GM23338 (cell line): Measurements from ENCODE around the gene ITPR3. TPM values are rescaled to one million over a fixed set of nuclear protein-coding genes. Genes with fewer than 3 reads are reported as not detected.

Experiments used
- ATAC-seq: fragments of 200-7000 bp; cut with Tn5 transposase; 3 replicates; pipeline ENCODE4 v1.9.1; 2020
- DNase-seq: peaks from one replicate; pipeline ENCODE4 v3.0.0-alpha.2; 2015; ENCODE audit warnings: low spot score
- H2AFZ ChIP-seq: fragments of 200-600 bp; sonication (generic); 2 replicates; pipeline ENCODE4 v1.8.0; 2016; ENCODE audit warnings: antibody characterized with exemption, mild to moderate bottlenecking, moderate library complexity
- H3F3A ChIP-seq: fragments of 200-600 bp; sonication (generic); replicated peaks from 2 replicates; pipeline ENCODE4 v1.8.0; 2017; ENCODE audit warnings: antibody characterized with exemption, mixed run types, low read depth
- H3K27ac ChIP-seq: fragments of 200-600 bp; sonication (generic); 2 replicates; pipeline ENCODE4 v1.6.1; 2016; ENCODE audit warnings: low read depth
- H3K27me3 ChIP-seq: fragments of 200-600 bp; sonication (generic); 2 replicates; pipeline ENCODE4 v1.8.0; 2016; ENCODE audit warnings: mild to moderate bottlenecking, mixed run types, moderate library complexity; ENCODE audit not compliant: insufficient read depth
- H3K36me3 ChIP-seq: fragments of 200-600 bp; sonication (generic); 2 replicates; pipeline ENCODE4 v1.8.0; 2016; ENCODE audit warnings: mild to moderate bottlenecking; ENCODE audit not compliant: insufficient read depth
- H3K4me1 ChIP-seq: fragments of 200-600 bp; sonication (generic); 2 replicates; pipeline ENCODE4 v1.8.0; 2016; ENCODE audit warnings: mild to moderate bottlenecking, moderate library complexity; ENCODE audit not compliant: insufficient read depth
- H3K4me2 ChIP-seq: fragments of 200-600 bp; sonication (generic); 2 replicates; pipeline ENCODE4 v1.7.1; 2017; ENCODE audit warnings: mixed run types
- H3K4me3 ChIP-seq: fragments of 200-600 bp; sonication (generic); 2 replicates; pipeline ENCODE4 v1.6.1; 2016; ENCODE audit warnings: mixed run types
- H3K79me2 ChIP-seq: fragments of 200-600 bp; sonication (generic); replicated peaks from 2 replicates; pipeline ENCODE4 v1.8.0; 2017; ENCODE audit warnings: mild to moderate bottlenecking; ENCODE audit not compliant: insufficient read depth
- H3K9me2 ChIP-seq: fragments of 200-600 bp; sonication (generic); 2 replicates; pipeline ENCODE4 v1.8.0; 2017; ENCODE audit not compliant: insufficient read depth
- H4K20me1 ChIP-seq: fragments of 200-600 bp; sonication (generic); replicated peaks from 2 replicates; pipeline ENCODE4 v1.8.0; 2017; ENCODE audit warnings: mild to moderate bottlenecking; ENCODE audit not compliant: insufficient read depth
- H3K27ac Mint-ChIP-seq: 2 replicates; pipeline ENCODE4 v1.8.0; 2020; ENCODE audit warnings: inconsistent platforms, mild to moderate bottlenecking, moderate library complexity, mixed read lengths
- H3K27me3 Mint-ChIP-seq: 3 replicates; pipeline ENCODE4 v1.8.0; 2022; ENCODE audit warnings: low read depth, mild to moderate bottlenecking, moderate library complexity, mixed read lengths, inconsistent platforms; ENCODE audit not compliant: insufficient read depth, poor library complexity
- H3K36me3 Mint-ChIP-seq: 3 replicates; pipeline ENCODE4 v1.8.0; 2021; ENCODE audit warnings: low read depth, mild to moderate bottlenecking, inconsistent platforms, moderate library complexity, mixed read lengths
- H3K4me1 Mint-ChIP-seq: 3 replicates; pipeline ENCODE4 v1.8.0; 2020; ENCODE audit warnings: mild to moderate bottlenecking, inconsistent platforms, mixed read lengths
- H3K4me3 Mint-ChIP-seq: 3 replicates; pipeline ENCODE4 v1.8.0; 2021; ENCODE audit warnings: moderate library complexity, mild to moderate bottlenecking, inconsistent platforms, mixed read lengths
- H3K9me3 Mint-ChIP-seq: 3 replicates; pipeline ENCODE4 v1.8.0; 2020; ENCODE audit warnings: moderate library complexity, mild to moderate bottlenecking, inconsistent platforms, mixed read lengths
- CREB1 ChIP-seq: fragments of 250-450 bp; sonication (Bioruptor Pico); IDR thresholded peaks from 2 replicates; pipeline ENCODE4 v1.5.0; 2020; ENCODE audit warnings: low read depth, mild to moderate bottlenecking, moderate library complexity
- EZH2 ChIP-seq: fragments of 200-600 bp; sonication (generic); IDR thresholded peaks from one replicate; pipeline ENCODE4 v1.8.0; 2017; ENCODE audit warnings: antibody characterized with exemption, mild to moderate bottlenecking, low read depth; ENCODE audit not compliant: unreplicated experiment
- EZH2phosphoT487 ChIP-seq: fragments of 200-600 bp; sonication (generic); IDR thresholded peaks from one replicate; pipeline ENCODE4 v1.8.1; 2018; ENCODE audit warnings: antibody characterized with exemption; ENCODE audit not compliant: unreplicated experiment
- JUNB ChIP-seq: IDR thresholded peaks from one replicate; pipeline ENCODE4 v1.6.1; 2016; ENCODE audit warnings: antibody characterized with exemption; ENCODE audit not compliant: unreplicated experiment
- NANOG ChIP-seq: IDR thresholded peaks from 2 replicates; pipeline ENCODE4 v1.6.1; 2016; ENCODE audit warnings: antibody characterized with exemption, borderline replicate concordance
- POLR2AphosphoS5 ChIP-seq: IDR thresholded peaks from 2 replicates; pipeline ENCODE4 v1.6.1; 2016; ENCODE audit warnings: antibody characterized with exemption, low read depth
- STAT1 ChIP-seq: IDR thresholded peaks from one replicate; pipeline ENCODE4 v1.6.1; 2016; ENCODE audit warnings: antibody characterized with exemption; ENCODE audit not compliant: unreplicated experiment
- ZNF114 ChIP-seq: fragments of 250-450 bp; sonication (Bioruptor Pico); IDR thresholded peaks from 2 replicates; pipeline ENCODE4 v1.5.0; 2020; ENCODE audit warnings: mild to moderate bottlenecking, moderate library complexity
- polyA plus RNA-seq: library from polyadenylated mRNA; unstranded; fragments of >200 nt; fragmentation: Nextera tagmentation; extraction: Ambion mirVana; gene quantifications from 2 replicates; pipeline ENCODE4 v1.2.1, GENCODE V29; 2016
- total RNA-seq: library from RNA; depleted of rRNA; stranded (reverse); fragments of >200 nt; shearing (Covaris generic); gene quantifications from 2 replicates; pipeline ENCODE4 v1.2.3, GENCODE V29; 2014
- TF ChIP-seq, protein P1 (sequence below): IDR thresholded peaks from one replicate; pipeline ENCODE4 v1.6.1; 2018; ENCODE audit warnings: antibody characterized with exemption; ENCODE audit not compliant: unreplicated experiment
- TF ChIP-seq, protein P2 (sequence below): IDR thresholded peaks from 2 replicates; pipeline ENCODE4 v1.6.1; 2016; ENCODE audit warnings: antibody characterized with exemption
- TF ChIP-seq, protein P3 (sequence below), 2 experiments: fragments of 200-600 bp in 1 of 2; sonication (generic) in 1 of 2; conservative IDR thresholded peaks; 2 replicates each; pipeline versions ENCODE4 v1.5.1 to v1.6.1; 2016 to 2017; ENCODE audit warnings: antibody characterized with exemption in 2 of 2, low read depth in 2 of 2, mild to moderate bottlenecking in 2 of 2, moderate library complexity in 1 of 2
- TF ChIP-seq, protein P4 (sequence below): fragments of 250-450 bp; sonication (Bioruptor Pico); IDR thresholded peaks from 2 replicates; pipeline ENCODE4 v1.5.0; 2020; ENCODE audit warnings: mild to moderate bottlenecking, moderate library complexity

The ITPR3 gene
- total and polyA plus RNA-seq, 2 experiments from 2014 or later, result 7.3 to 31.9 TPM

DNA sequence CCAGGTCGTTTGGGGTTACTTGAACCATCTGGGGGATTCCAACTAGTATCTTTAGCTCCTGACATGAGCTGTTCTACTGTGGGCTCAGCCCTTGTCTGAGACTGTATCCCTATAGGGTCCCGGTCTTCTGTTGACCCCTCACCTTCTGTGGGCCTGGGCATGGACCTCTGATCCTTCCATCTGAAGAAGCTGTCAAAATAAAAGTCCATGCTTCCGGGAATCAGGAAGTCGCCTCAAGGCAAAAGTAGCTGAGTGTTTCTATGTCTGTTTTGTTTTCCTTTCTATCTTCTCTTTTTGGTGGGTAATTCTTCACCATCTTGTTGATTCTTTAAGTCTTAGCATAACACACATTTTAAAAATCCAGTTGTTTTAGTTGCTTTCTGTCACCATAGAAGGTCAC is 30.3 kb downstream of the ITPR3 start (continued):
- TF ChIP-seq, protein P1, sequence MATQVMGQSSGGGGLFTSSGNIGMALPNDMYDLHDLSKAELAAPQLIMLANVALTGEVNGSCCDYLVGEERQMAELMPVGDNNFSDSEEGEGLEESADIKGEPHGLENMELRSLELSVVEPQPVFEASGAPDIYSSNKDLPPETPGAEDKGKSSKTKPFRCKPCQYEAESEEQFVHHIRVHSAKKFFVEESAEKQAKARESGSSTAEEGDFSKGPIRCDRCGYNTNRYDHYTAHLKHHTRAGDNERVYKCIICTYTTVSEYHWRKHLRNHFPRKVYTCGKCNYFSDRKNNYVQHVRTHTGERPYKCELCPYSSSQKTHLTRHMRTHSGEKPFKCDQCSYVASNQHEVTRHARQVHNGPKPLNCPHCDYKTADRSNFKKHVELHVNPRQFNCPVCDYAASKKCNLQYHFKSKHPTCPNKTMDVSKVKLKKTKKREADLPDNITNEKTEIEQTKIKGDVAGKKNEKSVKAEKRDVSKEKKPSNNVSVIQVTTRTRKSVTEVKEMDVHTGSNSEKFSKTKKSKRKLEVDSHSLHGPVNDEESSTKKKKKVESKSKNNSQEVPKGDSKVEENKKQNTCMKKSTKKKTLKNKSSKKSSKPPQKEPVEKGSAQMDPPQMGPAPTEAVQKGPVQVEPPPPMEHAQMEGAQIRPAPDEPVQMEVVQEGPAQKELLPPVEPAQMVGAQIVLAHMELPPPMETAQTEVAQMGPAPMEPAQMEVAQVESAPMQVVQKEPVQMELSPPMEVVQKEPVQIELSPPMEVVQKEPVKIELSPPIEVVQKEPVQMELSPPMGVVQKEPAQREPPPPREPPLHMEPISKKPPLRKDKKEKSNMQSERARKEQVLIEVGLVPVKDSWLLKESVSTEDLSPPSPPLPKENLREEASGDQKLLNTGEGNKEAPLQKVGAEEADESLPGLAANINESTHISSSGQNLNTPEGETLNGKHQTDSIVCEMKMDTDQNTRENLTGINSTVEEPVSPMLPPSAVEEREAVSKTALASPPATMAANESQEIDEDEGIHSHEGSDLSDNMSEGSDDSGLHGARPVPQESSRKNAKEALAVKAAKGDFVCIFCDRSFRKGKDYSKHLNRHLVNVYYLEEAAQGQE, result no peak
- TF ChIP-seq, protein P2, sequence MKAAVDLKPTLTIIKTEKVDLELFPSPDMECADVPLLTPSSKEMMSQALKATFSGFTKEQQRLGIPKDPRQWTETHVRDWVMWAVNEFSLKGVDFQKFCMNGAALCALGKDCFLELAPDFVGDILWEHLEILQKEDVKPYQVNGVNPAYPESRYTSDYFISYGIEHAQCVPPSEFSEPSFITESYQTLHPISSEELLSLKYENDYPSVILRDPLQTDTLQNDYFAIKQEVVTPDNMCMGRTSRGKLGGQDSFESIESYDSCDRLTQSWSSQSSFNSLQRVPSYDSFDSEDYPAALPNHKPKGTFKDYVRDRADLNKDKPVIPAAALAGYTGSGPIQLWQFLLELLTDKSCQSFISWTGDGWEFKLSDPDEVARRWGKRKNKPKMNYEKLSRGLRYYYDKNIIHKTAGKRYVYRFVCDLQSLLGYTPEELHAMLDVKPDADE, result no peak
- TF ChIP-seq EZH2, result no peak

DNA sequence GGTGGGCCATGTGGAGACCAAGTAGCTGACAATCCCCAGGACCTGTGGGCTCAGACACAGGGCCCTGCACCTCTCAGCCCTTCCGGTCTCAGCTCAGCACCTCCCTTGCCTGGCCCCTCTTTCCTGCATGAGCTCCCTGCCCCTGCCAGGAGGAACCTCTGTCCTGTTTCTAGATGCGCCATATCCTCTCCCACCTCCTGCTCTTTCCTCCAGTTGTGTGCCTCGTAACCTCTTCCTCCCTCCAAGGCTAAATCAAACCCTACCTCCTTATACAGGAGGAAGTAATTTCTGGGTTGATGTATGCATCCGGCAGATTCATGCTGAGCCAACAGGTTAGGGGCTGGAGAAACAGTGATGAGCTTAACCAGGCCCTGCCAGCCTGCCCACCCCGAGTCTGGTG is 30.9 kb downstream of the ITPR3 start:
- no peaks in the 10 kb centered on the region for H3K9me3 Mint-ChIP-seq
- no peak overlapping the region for H3K27ac Mint-ChIP-seq
- H3K27me3 ChIP-seq, result no peaks in the 10 kb centered on the region
- no peaks in the 10 kb centered on the region for H3K9me2 ChIP-seq
- no peak overlapping the region for H3K4me3 Mint-ChIP-seq
- no peaks in the 10 kb centered on the region for H3F3A ChIP-seq
- H3K36me3 ChIP-seq, result no peaks in the 10 kb centered on the region
- no peaks in the 10 kb centered on the region for H3K79me2 ChIP-seq
- H3K27me3 Mint-ChIP-seq, result peaks cover 9% of the 10 kb centered on the region
- H4K20me1 ChIP-seq, result no peaks in the 10 kb centered on the region; the same call in 1 of the 2 replicates
- no peak overlapping the region for H3K4me3 ChIP-seq
- no peaks in the 10 kb centered on the region; the same call in 1 of the 3 replicates for H3K36me3 Mint-ChIP-seq
- no peaks in the 10 kb centered on the region for H3K4me1 ChIP-seq
- DNase-seq (no peak), ATAC-seq (no peak)
- no peak overlapping the region for H3K4me2 ChIP-seq
- H2AFZ ChIP-seq, result no peak overlapping the region
- no peak overlapping the region for H3K27ac ChIP-seq
- H3K4me1 Mint-ChIP-seq, result peaks cover 12% of the 10 kb centered on the region
- TF ChIP-seq CREB1 (CRISPR knock-in tag) (no peak), EZH2phosphoT487 (no peak), EZH2 (no peak), NANOG (no peak), STAT1 (no peak), POLR2AphosphoS5 (no peak), JUNB (no peak), ZNF114 (CRISPR knock-in tag) (no peak)
- TF ChIP-seq, protein P3, sequence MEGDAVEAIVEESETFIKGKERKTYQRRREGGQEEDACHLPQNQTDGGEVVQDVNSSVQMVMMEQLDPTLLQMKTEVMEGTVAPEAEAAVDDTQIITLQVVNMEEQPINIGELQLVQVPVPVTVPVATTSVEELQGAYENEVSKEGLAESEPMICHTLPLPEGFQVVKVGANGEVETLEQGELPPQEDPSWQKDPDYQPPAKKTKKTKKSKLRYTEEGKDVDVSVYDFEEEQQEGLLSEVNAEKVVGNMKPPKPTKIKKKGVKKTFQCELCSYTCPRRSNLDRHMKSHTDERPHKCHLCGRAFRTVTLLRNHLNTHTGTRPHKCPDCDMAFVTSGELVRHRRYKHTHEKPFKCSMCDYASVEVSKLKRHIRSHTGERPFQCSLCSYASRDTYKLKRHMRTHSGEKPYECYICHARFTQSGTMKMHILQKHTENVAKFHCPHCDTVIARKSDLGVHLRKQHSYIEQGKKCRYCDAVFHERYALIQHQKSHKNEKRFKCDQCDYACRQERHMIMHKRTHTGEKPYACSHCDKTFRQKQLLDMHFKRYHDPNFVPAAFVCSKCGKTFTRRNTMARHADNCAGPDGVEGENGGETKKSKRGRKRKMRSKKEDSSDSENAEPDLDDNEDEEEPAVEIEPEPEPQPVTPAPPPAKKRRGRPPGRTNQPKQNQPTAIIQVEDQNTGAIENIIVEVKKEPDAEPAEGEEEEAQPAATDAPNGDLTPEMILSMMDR (conservative IDR thresholded peaks at IDR 0.05; ENCODE audit: low read depth in 2 of 2), result no peak
- TF ChIP-seq, protein P4, sequence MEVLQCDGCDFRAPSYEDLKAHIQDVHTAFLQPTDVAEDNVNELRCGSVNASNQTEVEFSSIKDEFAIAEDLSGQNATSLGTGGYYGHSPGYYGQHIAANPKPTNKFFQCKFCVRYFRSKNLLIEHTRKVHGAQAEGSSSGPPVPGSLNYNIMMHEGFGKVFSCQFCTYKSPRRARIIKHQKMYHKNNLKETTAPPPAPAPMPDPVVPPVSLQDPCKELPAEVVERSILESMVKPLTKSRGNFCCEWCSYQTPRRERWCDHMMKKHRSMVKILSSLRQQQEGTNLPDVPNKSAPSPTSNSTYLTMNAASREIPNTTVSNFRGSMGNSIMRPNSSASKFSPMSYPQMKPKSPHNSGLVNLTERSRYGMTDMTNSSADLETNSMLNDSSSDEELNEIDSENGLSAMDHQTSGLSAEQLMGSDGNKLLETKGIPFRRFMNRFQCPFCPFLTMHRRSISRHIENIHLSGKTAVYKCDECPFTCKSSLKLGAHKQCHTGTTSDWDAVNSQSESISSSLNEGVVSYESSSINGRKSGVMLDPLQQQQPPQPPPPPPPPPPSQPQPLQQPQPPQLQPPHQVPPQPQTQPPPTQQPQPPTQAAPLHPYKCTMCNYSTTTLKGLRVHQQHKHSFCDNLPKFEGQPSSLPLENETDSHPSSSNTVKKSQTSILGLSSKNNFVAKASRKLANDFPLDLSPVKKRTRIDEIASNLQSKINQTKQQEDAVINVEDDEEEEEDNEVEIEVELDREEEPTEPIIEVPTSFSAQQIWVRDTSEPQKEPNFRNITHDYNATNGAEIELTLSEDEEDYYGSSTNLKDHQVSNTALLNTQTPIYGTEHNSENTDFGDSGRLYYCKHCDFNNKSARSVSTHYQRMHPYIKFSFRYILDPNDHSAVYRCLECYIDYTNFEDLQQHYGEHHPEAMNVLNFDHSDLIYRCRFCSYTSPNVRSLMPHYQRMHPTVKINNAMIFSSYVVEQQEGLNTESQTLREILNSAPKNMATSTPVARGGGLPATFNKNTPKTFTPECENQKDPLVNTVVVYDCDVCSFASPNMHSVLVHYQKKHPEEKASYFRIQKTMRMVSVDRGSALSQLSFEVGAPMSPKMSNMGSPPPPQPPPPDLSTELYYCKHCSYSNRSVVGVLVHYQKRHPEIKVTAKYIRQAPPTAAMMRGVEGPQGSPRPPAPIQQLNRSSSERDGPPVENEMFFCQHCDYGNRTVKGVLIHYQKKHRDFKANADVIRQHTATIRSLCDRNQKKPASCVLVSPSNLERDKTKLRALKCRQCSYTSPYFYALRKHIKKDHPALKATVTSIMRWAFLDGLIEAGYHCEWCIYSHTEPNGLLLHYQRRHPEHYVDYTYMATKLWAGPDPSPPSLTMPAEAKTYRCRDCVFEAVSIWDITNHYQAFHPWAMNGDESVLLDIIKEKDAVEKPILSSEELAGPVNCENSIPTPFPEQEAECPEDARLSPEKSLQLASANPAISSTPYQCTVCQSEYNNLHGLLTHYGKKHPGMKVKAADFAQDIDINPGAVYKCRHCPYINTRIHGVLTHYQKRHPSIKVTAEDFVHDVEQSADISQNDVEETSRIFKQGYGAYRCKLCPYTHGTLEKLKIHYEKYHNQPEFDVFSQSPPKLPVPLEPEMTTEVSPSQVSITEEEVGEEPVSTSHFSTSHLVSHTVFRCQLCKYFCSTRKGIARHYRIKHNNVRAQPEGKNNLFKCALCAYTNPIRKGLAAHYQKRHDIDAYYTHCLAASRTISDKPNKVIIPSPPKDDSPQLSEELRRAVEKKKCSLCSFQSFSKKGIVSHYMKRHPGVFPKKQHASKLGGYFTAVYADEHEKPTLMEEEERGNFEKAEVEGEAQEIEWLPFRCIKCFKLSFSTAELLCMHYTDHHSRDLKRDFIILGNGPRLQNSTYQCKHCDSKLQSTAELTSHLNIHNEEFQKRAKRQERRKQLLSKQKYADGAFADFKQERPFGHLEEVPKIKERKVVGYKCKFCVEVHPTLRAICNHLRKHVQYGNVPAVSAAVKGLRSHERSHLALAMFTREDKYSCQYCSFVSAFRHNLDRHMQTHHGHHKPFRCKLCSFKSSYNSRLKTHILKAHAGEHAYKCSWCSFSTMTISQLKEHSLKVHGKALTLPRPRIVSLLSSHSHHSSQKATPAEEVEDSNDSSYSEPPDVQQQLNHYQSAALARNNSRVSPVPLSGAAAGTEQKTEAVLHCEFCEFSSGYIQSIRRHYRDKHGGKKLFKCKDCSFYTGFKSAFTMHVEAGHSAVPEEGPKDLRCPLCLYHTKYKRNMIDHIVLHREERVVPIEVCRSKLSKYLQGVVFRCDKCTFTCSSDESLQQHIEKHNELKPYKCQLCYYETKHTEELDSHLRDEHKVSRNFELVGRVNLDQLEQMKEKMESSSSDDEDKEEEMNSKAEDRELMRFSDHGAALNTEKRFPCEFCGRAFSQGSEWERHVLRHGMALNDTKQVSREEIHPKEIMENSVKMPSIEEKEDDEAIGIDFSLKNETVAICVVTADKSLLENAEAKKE (CRISPR knock-in tag), result no peak
- TF ChIP-seq, protein P2, result no peak
